GM20431 (cell line): Measurements from ENCODE around the gene FNIP2.
"Not testable (repeated sequence)": the region's sequence is repeated elsewhere in the genome, so short reads cannot be mapped to it uniquely, and the experiment has no call there.

Source experiments
- in situ Hi-C: fragments of 300-500 bp; cut with MseI, MboI; formaldehyde crosslinking; loops from one replicate; pipeline ENCODE4 v1.15.0; 2020; ENCODE audit warnings: low sequenced_read_pairs; ENCODE audit not compliant: unreplicated experiment

The FNIP2 gene

GRCh38 chr4:158759539-158759938 lies 9.3 kb upstream of the FNIP2 start:
- in situ Hi-C loops, result not testable (repeated sequence)

GRCh38 chr4:158760866-158761265 lies 8.0 kb upstream of the FNIP2 start:
- in situ Hi-C loops, result no loop called here

GRCh38 chr4:158762553-158762952 lies 6.3 kb upstream of the FNIP2 start:
- in situ Hi-C loops, result no loop called here

GRCh38 chr4:158763462-158763861 lies 5.4 kb upstream of the FNIP2 start:
- in situ Hi-C loops, result no loop called here

GRCh38 chr4:158766434-158767044 lies 2.3 kb upstream of the FNIP2 start:
- in situ Hi-C loops, result no loop called here

- in situ Hi-C loops, result no loop called here
These were observed 1.4 kb upstream of the FNIP2 start for GRCh38 chr4:158767451-158767850.

GRCh38 chr4:158769175-158769921 lies 522 bp downstream of the FNIP2 start:
- in situ Hi-C loops, result no loop called here

GRCh38 chr4:158770671-158771070 lies 1.8 kb downstream of the FNIP2 start:
- in situ Hi-C loops, result no loop called here

- in situ Hi-C loops, result no loop called here
These were observed 3.0 kb downstream of the FNIP2 start for GRCh38 chr4:158771776-158772175.

- in situ Hi-C loops, result no loop called here
These were observed 6.3 kb downstream of the FNIP2 start for GRCh38 chr4:158775091-158775651.

- in situ Hi-C loops, result no loop called here
These were observed 7.3 kb downstream of the FNIP2 start for GRCh38 chr4:158776106-158776505.

- in situ Hi-C loops, result no loop called here
These were observed 8.8 kb downstream of the FNIP2 start for GRCh38 chr4:158777423-158778155.

GRCh38 chr4:158778156-158778711 lies 9.4 kb downstream of the FNIP2 start:
- in situ Hi-C loops, result no loop called here

GRCh38 chr4:158778712-158779111 lies 9.9 kb downstream of the FNIP2 start:
- in situ Hi-C loops, result no loop called here

- in situ Hi-C loops, result no loop called here
These were observed 13.1 kb downstream of the FNIP2 start for GRCh38 chr4:158781963-158782362.

GRCh38 chr4:158782551-158783360 lies 13.9 kb downstream of the FNIP2 start:
- in situ Hi-C loops, result no loop called here

GRCh38 chr4:158783785-158784184 lies 15.0 kb downstream of the FNIP2 start:
- in situ Hi-C loops, result no loop called here

- in situ Hi-C loops, result no loop called here
These were observed 16.9 kb downstream of the FNIP2 start for GRCh38 chr4:158785718-158786117.

- in situ Hi-C loops, result no loop called here
These were observed 17.3 kb downstream of the FNIP2 start for GRCh38 chr4:158786121-158786601.

- in situ Hi-C loops, result no loop called here
These were observed 18.1 kb downstream of the FNIP2 start for GRCh38 chr4:158786955-158787354.
